Smooth muscle cell (in vitro differentiated cells): ENCODE results near the gene ZDHHC19. TPM values are rescaled to one million over a fixed set of nuclear protein-coding genes. Genes with fewer than 3 reads are reported as not detected.

ENCODE experiments used
- DNase-seq: peaks from one replicate; lab custom pipeline; 2025; ENCODE audit not compliant: unreplicated experiment; lab: John Stamatoyannopoulos, UW
- H2AFZ ChIP-seq: fragments of 200-600 bp; sonication (generic); 2 replicates; pipeline ENCODE4 v1.6.0; 2016; ENCODE audit warnings: antibody characterized with exemption, low read depth, mild to moderate bottlenecking
- H3F3A ChIP-seq: fragments of 200-600 bp; sonication (generic); 2 replicates; pipeline ENCODE4 v1.6.0; 2017; ENCODE audit warnings: antibody characterized with exemption, low read depth
- H3K27ac ChIP-seq: fragments of 200-600 bp; sonication (generic); 2 replicates; pipeline ENCODE4 v1.5.1; 2016; ENCODE audit warnings: low read depth, mild to moderate bottlenecking
- H3K27me3 ChIP-seq: fragments of 200-600 bp; sonication (generic); 2 replicates; pipeline ENCODE4 v1.6.1; 2016; ENCODE audit warnings: low read depth, mild to moderate bottlenecking
- H3K36me3 ChIP-seq: fragments of 200-600 bp; sonication (generic); 2 replicates; pipeline ENCODE4 v1.5.1; 2016; ENCODE audit warnings: low read depth
- H3K4me1 ChIP-seq: fragments of 200-600 bp; sonication (generic); 2 replicates; pipeline ENCODE4 v1.5.1; 2016; ENCODE audit warnings: low read depth
- H3K4me2 ChIP-seq: fragments of 200-600 bp; sonication (generic); 2 replicates; pipeline ENCODE4 v1.6.0; 2016; ENCODE audit warnings: mild to moderate bottlenecking
- H3K4me3 ChIP-seq: fragments of 200-600 bp; sonication (generic); 2 replicates; pipeline ENCODE4 v1.5.1; 2016; ENCODE audit warnings: mild to moderate bottlenecking
- H3K79me2 ChIP-seq: fragments of 200-600 bp; sonication (generic); 2 replicates; pipeline ENCODE4 v1.6.0; 2016; ENCODE audit warnings: low read depth, mild to moderate bottlenecking
- H3K9ac ChIP-seq: fragments of 200-600 bp; sonication (generic); 2 replicates; pipeline ENCODE4 v1.6.0; 2016; ENCODE audit warnings: low read depth
- H3K9me3 ChIP-seq: fragments of 200-600 bp; sonication (generic); replicated peaks from 2 replicates; pipeline ENCODE4 v1.5.1; 2016; ENCODE audit warnings: low read depth
- H4K20me1 ChIP-seq: fragments of 200-600 bp; sonication (generic); 2 replicates; pipeline ENCODE4 v1.6.0; 2016; ENCODE audit warnings: low read depth
- CTCF ChIP-seq: fragments of 200-600 bp; sonication (generic); IDR thresholded peaks from 2 replicates; pipeline ENCODE4 v1.5.1; 2017; ENCODE audit warnings: borderline replicate concordance, mild to moderate bottlenecking, antibody characterized with exemption; ENCODE audit not compliant: insufficient read depth, poor library complexity, severe bottlenecking
- WGBS: methylation state at CpG from one replicate; pipeline ENCODE4 v1.1.7; 2016; ENCODE audit warnings: low lambda C conversion rate; 5-methylcytosine and 5-hydroxymethylcytosine counted together
- polyA plus RNA-seq: library from polyadenylated mRNA; unstranded; fragments of >200 nt; fragmentation: Nextera tagmentation; extraction: Ambion mirVana; gene quantifications from 2 replicates; pipeline ENCODE4 v1.2.1, GENCODE V29; 2016
- total RNA-seq: library from RNA; depleted of rRNA; stranded (reverse); fragments of >200 nt; gene quantifications from 2 replicates; pipeline ENCODE4 v1.2.3, GENCODE V29; 2014

The ZDHHC19 gene
- total and polyA plus RNA-seq, 2 experiments from 2014 or later: not detected

- Histone ChIP-seq H3K27me3 (no peaks in the 10 kb centered on the region), H3F3A (no peaks in the 10 kb centered on the region), H3K4me2 (no peak overlapping the region), H3K4me3 (no peak overlapping the region), H3K9me3 (no peaks in the 10 kb centered on the region), H3K79me2 (no peaks in the 10 kb centered on the region), H3K9ac (no peak overlapping the region), H3K27ac (no peak overlapping the region), H4K20me1 (no peaks in the 10 kb centered on the region), H3K4me1 (no peaks in the 10 kb centered on the region), H3K36me3 (no peaks in the 10 kb centered on the region), H2AFZ (no peak overlapping the region)
- 91% methylated on average over 15 of the region's 15 CpGs for WGBS
- DNase-seq: no peak
- no peak for TF ChIP-seq CTCF
Observed at GRCh38 chr3:196198081-196198675, 13.0 kb downstream of the ZDHHC19 start.

GRCh38 chr3:196197524-196197923 lies 13.7 kb downstream of the ZDHHC19 start:
- no peak overlapping the region for H3K9ac ChIP-seq
- no peak overlapping the region for H3K4me3 ChIP-seq
- no peaks in the 10 kb centered on the region for H3K79me2 ChIP-seq
- no peak for TF ChIP-seq CTCF
- H3K27me3 ChIP-seq: no peaks in the 10 kb centered on the region
- DNase-seq: no peak
- no peak overlapping the region for H2AFZ ChIP-seq
- H3K4me1 ChIP-seq: no peaks in the 10 kb centered on the region
- H4K20me1 ChIP-seq: no peaks in the 10 kb centered on the region
- H3K4me2 ChIP-seq: no peak overlapping the region
- no peak overlapping the region for H3K27ac ChIP-seq
- no peaks in the 10 kb centered on the region for H3F3A ChIP-seq
- WGBS: 87% methylated on average over 17 of the region's 17 CpGs
- H3K9me3 ChIP-seq: no peaks in the 10 kb centered on the region
- no peaks in the 10 kb centered on the region for H3K36me3 ChIP-seq

- Histone ChIP-seq H3K79me2 (no peaks in the 10 kb centered on the region), H4K20me1 (no peaks in the 10 kb centered on the region), H3K27ac (no peak overlapping the region), H3K4me3 (no peak overlapping the region), H3F3A (no peaks in the 10 kb centered on the region), H3K9me3 (no peaks in the 10 kb centered on the region), H3K36me3 (no peaks in the 10 kb centered on the region), H3K9ac (no peak overlapping the region), H3K27me3 (no peaks in the 10 kb centered on the region), H3K4me1 (no peaks in the 10 kb centered on the region), H3K4me2 (no peak overlapping the region), H2AFZ (no peak overlapping the region)
- DNase-seq: no peak
- 94% methylated on average over 14 of the region's 14 CpGs for WGBS
- TF ChIP-seq CTCF: no peak
Observed at GRCh38 chr3:196195664-196196265, 15.4 kb downstream of the ZDHHC19 start.

GRCh38 chr3:196194542-196194915 lies 16.7 kb downstream of the ZDHHC19 start:
- Histone ChIP-seq H3K9ac (no peak overlapping the region), H3K9me3 (no peaks in the 10 kb centered on the region), H4K20me1 (no peaks in the 10 kb centered on the region), H3K27ac (no peak overlapping the region), H3K4me3 (no peak overlapping the region), H3K27me3 (no peaks in the 10 kb centered on the region), H3K36me3 (no peaks in the 10 kb centered on the region), H3F3A (no peaks in the 10 kb centered on the region), H3K79me2 (no peaks in the 10 kb centered on the region), H2AFZ (no peak overlapping the region), H3K4me2 (no peak overlapping the region), H3K4me1 (no peaks in the 10 kb centered on the region)
- WGBS: 94% methylated on average over 5 of the region's 5 CpGs
- no peak for DNase-seq
- TF ChIP-seq CTCF: no peak
